H9 (cell line): ENCODE measurements around the gene PCARE. TPM values are rescaled to one million over a fixed set of nuclear protein-coding genes. Genes with fewer than 3 reads are reported as not detected.

Source experiments
- DNase-seq: peaks from one replicate; pipeline ENCODE4 v3.0.0-alpha.2; 2017
- H2AFZ ChIP-seq: one replicate; pipeline ENCODE4 v1.6.1; 2013; ENCODE audit warnings: mild to moderate bottlenecking, low read length, control low read depth, moderate library complexity
- H2AK5ac ChIP-seq: 2 replicates; pipeline ENCODE4 v1.6.1; 2013; ENCODE audit warnings: low read length, control low read depth, mixed read lengths; ENCODE audit not compliant: insufficient read length
- H2BK120ac ChIP-seq: one replicate; pipeline ENCODE4 v1.6.1; 2013; ENCODE audit warnings: low read depth, mild to moderate bottlenecking, low read length, control low read depth, inconsistent platforms; ENCODE audit not compliant: poor library complexity, severe bottlenecking
- H2BK12ac ChIP-seq: 2 replicates; pipeline ENCODE4 v1.6.1; 2013; ENCODE audit warnings: low read length, control low read depth, mixed read lengths, low read depth; ENCODE audit not compliant: insufficient read length
- H2BK15ac ChIP-seq: 2 replicates; pipeline ENCODE4 v1.6.1; 2013; ENCODE audit warnings: low read depth, low read length, control low read depth
- H2BK20ac ChIP-seq: one replicate; pipeline ENCODE4 v1.6.1; 2013; ENCODE audit warnings: low read depth, mild to moderate bottlenecking, low read length, control low read depth, inconsistent platforms; ENCODE audit not compliant: poor library complexity, severe bottlenecking
- H2BK5ac ChIP-seq: 2 replicates; pipeline ENCODE4 v1.6.1; 2013; ENCODE audit warnings: low read length, control low read depth, mixed read lengths; ENCODE audit not compliant: insufficient read length
- H3K14ac ChIP-seq: 2 replicates; pipeline ENCODE4 v1.6.1; 2013; ENCODE audit warnings: low read length, control low read depth; ENCODE audit not compliant: insufficient read depth
- H3K18ac ChIP-seq: 2 replicates; pipeline ENCODE4 v1.6.1; 2013; ENCODE audit warnings: low read depth, mild to moderate bottlenecking, mixed read lengths, low read length, control low read depth; ENCODE audit not compliant: insufficient read length
- H3K23ac ChIP-seq: 2 replicates; pipeline ENCODE4 v1.6.1; 2013; ENCODE audit warnings: low read length, control low read depth, mixed read lengths, low read depth; ENCODE audit not compliant: insufficient read length
- H3K23me2 ChIP-seq: 2 replicates; pipeline ENCODE4 v1.6.1; 2013; ENCODE audit warnings: low read depth, mild to moderate bottlenecking, mixed read lengths, low read length, control low read depth; ENCODE audit not compliant: insufficient read length, poor library complexity, severe bottlenecking
- H3K27ac ChIP-seq: 2 replicates; pipeline ENCODE4 v1.5.1; 2013; ENCODE audit warnings: low read length, control low read depth, mixed read lengths, low read depth; ENCODE audit not compliant: insufficient read length
- H3K27me3 ChIP-seq: 2 replicates; pipeline ENCODE4 v1.6.1; 2013; ENCODE audit warnings: low read length, control low read depth, inconsistent platforms; ENCODE audit not compliant: insufficient read depth
- H3K4ac ChIP-seq: 2 replicates; pipeline ENCODE4 v1.6.1; 2013; ENCODE audit warnings: low read depth, mild to moderate bottlenecking, control low read depth, inconsistent platforms, low read length, moderate library complexity
- H3K4me1 ChIP-seq: 2 replicates; pipeline ENCODE4 v1.6.1; 2013; ENCODE audit warnings: low read length, control low read depth, inconsistent platforms; ENCODE audit not compliant: insufficient read depth
- H3K4me2 ChIP-seq: 2 replicates; pipeline ENCODE4 v1.6.1; 2013; ENCODE audit warnings: low read length, control low read depth, mixed read lengths; ENCODE audit not compliant: insufficient read length, insufficient read depth
- H3K56ac ChIP-seq: 2 replicates; pipeline ENCODE4 v1.6.1; 2013; ENCODE audit warnings: low read depth, mild to moderate bottlenecking, mixed read lengths, low read length, control low read depth; ENCODE audit not compliant: insufficient read length
- H3K79me1 ChIP-seq: 2 replicates; pipeline ENCODE4 v1.6.1; 2013; ENCODE audit warnings: low read depth, mild to moderate bottlenecking, moderate library complexity, low read length, control low read depth, inconsistent platforms; ENCODE audit not compliant: insufficient read depth, poor library complexity, severe bottlenecking
- H3K79me2 ChIP-seq: 2 replicates; pipeline ENCODE4 v1.6.1; 2013; ENCODE audit warnings: low read length, control low read depth, inconsistent platforms; ENCODE audit not compliant: insufficient read depth
- H3K9ac ChIP-seq: 2 replicates; pipeline ENCODE4 v1.6.1; 2013; ENCODE audit warnings: low read length, control low read depth, mixed read lengths; ENCODE audit not compliant: insufficient read length; ENCODE audit errors: extremely low read depth
- H3K9me3 ChIP-seq: one replicate; pipeline ENCODE4 v1.6.1; 2013; ENCODE audit warnings: low read depth, low read length, inconsistent platforms; ENCODE audit not compliant: control insufficient read depth
- H3T11ph ChIP-seq: one replicate; pipeline ENCODE4 v1.6.1; 2013; ENCODE audit warnings: mild to moderate bottlenecking, low read length, control low read depth, inconsistent platforms
- H4K20me1 ChIP-seq: one replicate; pipeline ENCODE4 v1.6.1; 2013; ENCODE audit not compliant: control insufficient read depth, insufficient read length, insufficient read depth
- H4K5ac ChIP-seq: 2 replicates; pipeline ENCODE4 v1.6.1; 2013; ENCODE audit warnings: low read depth, mild to moderate bottlenecking, mixed read lengths, low read length, control low read depth; ENCODE audit not compliant: insufficient read length
- H4K8ac ChIP-seq: replicated peaks from 2 replicates; pipeline ENCODE4 v1.6.1; 2013; ENCODE audit warnings: low read length, control low read depth, mixed read lengths, low read depth; ENCODE audit not compliant: insufficient read length
- H4K91ac ChIP-seq: 2 replicates; pipeline ENCODE4 v1.6.1; 2013; ENCODE audit warnings: low read depth, mild to moderate bottlenecking, moderate library complexity, mixed read lengths, low read length, control low read depth; ENCODE audit not compliant: insufficient read length
- H3K27ac Mint-ChIP-seq, 3 experiments: 2 replicates in 2 of 3; 3 replicates in 1 of 3; pipeline ENCODE4 v1.8.0; 2020 to 2021; ENCODE audit warnings: mixed read lengths in 3 of 3, mild to moderate bottlenecking in 1 of 3, moderate library complexity in 1 of 3
- H3K27me3 Mint-ChIP-seq: 2 replicates; pipeline ENCODE4 v1.8.0; 2021; ENCODE audit warnings: low read depth, mild to moderate bottlenecking, moderate library complexity, mixed read lengths
- H3K36me3 Mint-ChIP-seq, 3 experiments: 2 replicates in 2 of 3; 3 replicates in 1 of 3; pipeline ENCODE4 v1.8.0; 2020 to 2021; ENCODE audit warnings: low read depth in 3 of 3, mixed read lengths in 3 of 3; ENCODE audit not compliant: insufficient read depth in 1 of 3
- H3K4me1 Mint-ChIP-seq, 2 experiments: 2 replicates each; pipeline ENCODE4 v1.8.0; 2020; ENCODE audit warnings: mixed read lengths in 2 of 2
- H3K4me3 Mint-ChIP-seq, 2 experiments: 2 replicates in 1 of 2; 3 replicates in 1 of 2; pipeline ENCODE4 v1.8.0; 2020 to 2021; ENCODE audit warnings: mild to moderate bottlenecking in 2 of 2, mixed read lengths in 2 of 2, moderate library complexity in 1 of 2
- H3K9me3 Mint-ChIP-seq, 2 experiments: 2 replicates in 1 of 2; 3 replicates in 1 of 2; pipeline ENCODE4 v1.8.0; 2020; ENCODE audit warnings: mild to moderate bottlenecking in 2 of 2, mixed read lengths in 2 of 2, moderate library complexity in 1 of 2
- CTCF ChIP-seq: fragments of 200-600 bp; sonication (generic); conservative IDR thresholded peaks from 3 replicates; pipeline ENCODE4 v1.8.0; 2021; ENCODE audit warnings: antibody characterized with exemption, mild to moderate bottlenecking
- WGBS: extraction: QIAGEN DNeasy Blood & Tissue Kit; methylation state at CpG from one replicate; pipeline ENCODE4 v1.1.7; 2013; ENCODE audit warnings: missing lambda C conversion rate, low lambda C conversion rate, mixed read lengths; ENCODE audit not compliant: insufficient read length; ENCODE audit errors: extremely low coverage; 5-methylcytosine and 5-hydroxymethylcytosine counted together
- total RNA-seq: library from RNA; stranded (reverse); gene quantifications from 2 replicates; pipeline ENCODE4 v1.2.1, GENCODE V29; 2021

Gene PCARE
- total RNA-seq, 1 experiment from 2014 or later = not detected

GRCh38 chr2:29063056-29063455 lies 11.3 kb downstream of the PCARE start:
- H3K18ac ChIP-seq = no peak overlapping the region
- TF ChIP-seq CTCF = no peak
- no peak overlapping the region for H3K14ac ChIP-seq
- no peak overlapping the region for H2BK5ac ChIP-seq
- H3K27ac ChIP-seq = no peak overlapping the region
- H3K9ac ChIP-seq = no peak overlapping the region
- no peak overlapping the region for H3T11ph ChIP-seq
- no peaks in the 10 kb centered on the region for H3K9me3 Mint-ChIP-seq
- H3K23ac ChIP-seq = no peak overlapping the region
- H3K56ac ChIP-seq = no peak overlapping the region
- no peaks in the 10 kb centered on the region for H3K79me2 ChIP-seq
- H3K36me3 Mint-ChIP-seq = no peaks in the 10 kb centered on the region
- H4K20me1 ChIP-seq = no peaks in the 10 kb centered on the region
- H3K27me3 Mint-ChIP-seq = no peaks in the 10 kb centered on the region; the same call in none of the 2 replicates
- no peak overlapping the region for H4K91ac ChIP-seq
- no peaks in the 10 kb centered on the region for H3K79me1 ChIP-seq
- no peaks in the 10 kb centered on the region for H3K23me2 ChIP-seq
- H3K9me3 ChIP-seq = no peaks in the 10 kb centered on the region
- no peaks in the 10 kb centered on the region for H3K27me3 ChIP-seq
- H2BK120ac ChIP-seq = no peak overlapping the region
- H2BK15ac ChIP-seq = no peak overlapping the region
- H3K27ac Mint-ChIP-seq = no peak overlapping the region
- H3K4me1 ChIP-seq = no peaks in the 10 kb centered on the region
- no CpG with 5 or more reads among the region's 6 CpGs for WGBS
- peaks cover 16 to 22% of the 10 kb centered on the region in 2 experiments for H3K4me1 Mint-ChIP-seq
- no peak overlapping the region for H4K8ac ChIP-seq
- H3K4ac ChIP-seq = no peak overlapping the region
- no peak overlapping the region for H2BK20ac ChIP-seq
- DNase-seq = no peak
- no peak overlapping the region for H3K4me2 ChIP-seq
- H2BK12ac ChIP-seq = no peak overlapping the region
- no peak overlapping the region for H4K5ac ChIP-seq
- H2AFZ ChIP-seq = no peak overlapping the region
- no peak overlapping the region for H2AK5ac ChIP-seq
- H3K4me3 Mint-ChIP-seq = no peak overlapping the region
